Hepatocyte (in vitro differentiated cells): Measurements from ENCODE around the gene PRR19.

Experiments used
- CTCF ChIP-seq: fragments of 200-600 bp; sonication (generic); IDR thresholded peaks from 2 replicates; pipeline ENCODE4 v1.5.1; 2016; ENCODE audit warnings: antibody characterized with exemption, mild to moderate bottlenecking; ENCODE audit not compliant: poor library complexity
- EZH2phosphoT487 ChIP-seq: fragments of 200-600 bp; sonication (generic); IDR thresholded peaks from one replicate; pipeline ENCODE4 v1.6.1; 2018; ENCODE audit warnings: antibody characterized with exemption, mild to moderate bottlenecking, low read depth, moderate library complexity; ENCODE audit not compliant: unreplicated experiment, severe bottlenecking

DNA sequence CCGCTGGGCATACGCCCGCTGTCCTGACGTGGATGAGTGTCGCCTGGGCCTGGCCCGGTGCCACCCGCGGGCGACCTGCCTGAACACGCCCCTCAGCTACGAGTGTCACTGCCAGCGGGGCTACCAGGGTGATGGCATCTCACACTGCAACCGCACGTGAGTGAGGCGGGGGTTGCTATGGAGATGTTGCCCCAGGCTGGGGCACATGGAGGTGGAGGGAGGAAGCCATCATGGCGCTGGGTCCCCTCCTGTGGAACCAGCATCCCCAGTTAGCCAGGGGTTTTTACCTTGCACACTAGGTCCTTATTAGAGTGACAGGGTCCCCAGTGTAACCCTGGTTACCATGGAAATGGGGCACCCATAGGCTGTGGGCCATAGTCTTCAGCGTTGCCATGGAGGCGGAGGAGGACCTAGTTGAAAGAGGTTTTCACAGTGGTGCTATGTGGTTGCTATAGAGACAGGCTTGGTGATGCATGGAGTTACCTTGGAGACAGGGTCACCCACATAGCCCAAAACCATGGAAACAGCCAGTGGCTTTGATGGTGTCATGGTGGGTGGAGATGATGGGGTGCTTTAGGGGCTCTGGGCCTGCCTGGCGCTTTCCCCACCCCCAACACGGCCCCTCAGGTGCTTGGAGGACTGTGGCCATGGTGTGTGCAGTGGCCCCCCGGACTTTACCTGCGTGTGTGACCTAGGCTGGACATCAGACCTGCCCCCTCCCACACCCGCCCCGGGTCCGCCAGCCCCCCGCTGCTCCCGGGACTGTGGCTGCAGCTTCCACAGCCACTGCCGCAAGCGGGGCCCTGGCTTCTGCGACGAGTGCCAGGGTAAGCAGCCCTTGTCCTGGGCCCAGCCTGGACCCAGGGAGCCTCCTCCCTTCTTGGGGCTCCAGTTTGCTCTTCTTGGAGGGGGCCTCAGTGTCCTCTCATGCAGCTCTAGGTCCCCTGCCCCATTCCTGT lies 50.6 kb downstream of the PRR19 start:
- no peak for TF ChIP-seq CTCF
- no peak for TF ChIP-seq EZH2phosphoT487
